ENCODE data around the gene CTBP1. TPM values are rescaled to one million over a fixed set of nuclear protein-coding genes. Genes with fewer than 3 reads are reported as not detected.

CTBP1 gene
- total and polyA plus RNA-seq, 9 of the 15 experiments (the other 6 are each of a cell fraction or from before 2014, with no cell fraction given), result 14.5 to 162 (median 68.2) TPM

DNA sequence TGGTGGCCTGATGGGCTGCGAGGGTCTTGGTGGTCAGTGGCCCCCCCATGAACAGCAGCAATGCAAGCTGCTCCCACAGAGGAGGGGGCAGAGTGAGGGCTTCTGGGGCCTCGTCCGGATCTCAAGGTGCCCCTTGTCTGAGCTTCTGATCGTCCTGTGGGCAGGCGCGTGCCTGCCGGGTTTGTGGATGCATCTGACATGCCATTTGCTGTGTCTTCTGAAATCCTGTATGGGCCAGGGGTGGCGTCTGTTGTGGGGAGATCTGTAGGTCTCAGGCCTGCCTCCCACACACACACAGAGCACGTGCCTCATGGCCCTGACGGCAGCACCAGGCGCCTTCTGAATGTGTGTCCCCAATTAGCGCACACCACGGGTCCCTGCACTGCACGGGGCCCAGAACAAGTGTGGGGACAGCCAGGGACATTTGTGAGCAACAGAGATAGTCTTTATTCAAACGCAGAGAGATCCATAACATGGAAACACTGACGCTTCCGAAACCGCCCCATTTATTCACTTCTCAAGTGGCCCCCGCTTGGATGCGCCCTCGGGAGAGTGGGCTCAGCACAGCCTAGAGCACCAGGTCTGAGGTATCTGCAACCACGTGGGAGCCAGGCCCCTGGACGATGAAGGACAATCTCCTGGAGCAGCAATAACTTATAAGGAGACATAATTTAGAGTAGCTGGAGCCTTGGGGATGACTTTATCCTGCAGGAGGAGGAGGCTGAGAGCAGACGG is 82.3 kb downstream of the CTBP1 start:
- Histone ChIP-seq H3K4me1 (replicated peaks in 1 of 2; ENCODE audit: control insufficient read depth in 2 of 2, insufficient read depth in 2 of 2, low read length in 2 of 2) (peaks cover 5 to 39% of the 10 kb centered on the region in 2 experiments; a peak in 2 of 5 replicates), H3K27ac (ENCODE audit: extremely low read depth, low read depth, low read length) (no peak overlapping the region), H3K9me3 (replicated peaks; ENCODE audit: control insufficient read depth, insufficient read depth, low read depth, low read length) (no peaks in the 10 kb centered on the region), H3K4me2 (ENCODE audit: insufficient read depth, low read length) (peak overlapping the region; percentile 87), H3K4me3 (peak overlapping the region; percentile 61; the same call in 1 of the 2 replicates), H2AFZ (ENCODE audit: low read depth, low read length) (peak overlapping the region; percentile 99), H3K9ac (ENCODE audit: insufficient read depth in 1 of 2, low read depth in 2 of 2, low read length in 2 of 2) (peak overlapping the region in 1 of 2 experiments; percentile 92; a peak in 2 of 4 replicates), H3K79me2 (ENCODE audit: control insufficient read depth, insufficient read depth, low read length) (no peaks in the 10 kb centered on the region), H4K20me1 (replicated peaks; ENCODE audit: control insufficient read depth, insufficient read depth, low read length) (no peaks in the 10 kb centered on the region), H3K36me3 (ENCODE audit: control insufficient read depth, insufficient read depth, low read length) (no peaks in the 10 kb centered on the region), H3K27me3 (ENCODE audit: control insufficient read depth in 2 of 2, insufficient read depth in 2 of 2, low read length in 2 of 2) (no peaks in the 10 kb centered on the region; a peak in 2 of 5 replicates), H3K9me1 (ENCODE audit: control insufficient read depth, insufficient read depth, low read length) (no peaks in the 10 kb centered on the region)
- ATAC-seq (peak; percentile 27), FAIRE-seq (no peak), DNase-seq (ENCODE audit: extremely low read depth in 1 of 4, low spot score in 3 of 4) (peak in 2 of 4 experiments; percentile 22 to 27)
- in situ Hi-C loops (cut with MboI) (no loop called here), intact Hi-C loops (cut with micrococcal nuclease) (loop anchor here (1.0 to 5.0 kb wide), 4 partner anchors 36 to 180 kb away; partner anchors contain the start of gene UVSSA)
- ChIA-PET CTCF (ENCODE audit: low intra/inter-chr PET ratio) (no interaction called here), POLR2A (interaction anchor here (0.6 to 0.7 kb wide), 3 partner anchors 15 to 179 kb away, joined by 3 read pairs; no protein-coding TSS in a partner anchor)
- WGBS (ENCODE audit: insufficient coverage, low coverage, missing lambda C conversion rate), result 10% methylated on average over 21 of the region's 24 CpGs
- BruUV-seq (replicated peaks), result no TSS peak
- TF ChIP-seq ZKSCAN1 (IDR thresholded peaks at IDR 0.05; ENCODE audit: low read depth, low read length) (no peak), CREM (IDR thresholded peaks at IDR 0.05; ENCODE audit: low read depth) (0 out of 2 replicates have a peak, but pooled peaks have one; percentile 44), SMARCB1 (IDR thresholded peaks at IDR 0.05; ENCODE audit: insufficient read length, low read depth) (no peak), ZNF696 (CRISPR knock-in tag; conservative IDR thresholded peaks at IDR 0.05) (no peak), NFXL1 (CRISPR knock-in tag; IDR thresholded peaks at IDR 0.05) (no peak), CREB1 (IDR thresholded peaks at IDR 0.05) (no peak), CREB1 (CRISPR knock-in tag; IDR thresholded peaks at IDR 0.05) (0 out of 2 replicates have a peak, but pooled peaks have one; percentile 16), ZNF146 (CRISPR knock-in tag; IDR thresholded peaks at IDR 0.05; ENCODE audit: unreplicated experiment) (no peak), CBFA2T3 (IDR thresholded peaks at IDR 0.05) (peak; percentile 41), BHLHE40 (IDR thresholded peaks at IDR 0.05; ENCODE audit: low read length) (peak; percentile 83)
- TF ChIP-seq, protein P1, sequence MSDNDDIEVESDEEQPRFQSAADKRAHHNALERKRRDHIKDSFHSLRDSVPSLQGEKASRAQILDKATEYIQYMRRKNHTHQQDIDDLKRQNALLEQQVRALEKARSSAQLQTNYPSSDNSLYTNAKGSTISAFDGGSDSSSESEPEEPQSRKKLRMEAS (CRISPR knock-in tag; IDR thresholded peaks at IDR 0.05), result peak; percentile 49; the same call in 1 of the 2 replicates
- TF ChIP-seq, protein P2, sequence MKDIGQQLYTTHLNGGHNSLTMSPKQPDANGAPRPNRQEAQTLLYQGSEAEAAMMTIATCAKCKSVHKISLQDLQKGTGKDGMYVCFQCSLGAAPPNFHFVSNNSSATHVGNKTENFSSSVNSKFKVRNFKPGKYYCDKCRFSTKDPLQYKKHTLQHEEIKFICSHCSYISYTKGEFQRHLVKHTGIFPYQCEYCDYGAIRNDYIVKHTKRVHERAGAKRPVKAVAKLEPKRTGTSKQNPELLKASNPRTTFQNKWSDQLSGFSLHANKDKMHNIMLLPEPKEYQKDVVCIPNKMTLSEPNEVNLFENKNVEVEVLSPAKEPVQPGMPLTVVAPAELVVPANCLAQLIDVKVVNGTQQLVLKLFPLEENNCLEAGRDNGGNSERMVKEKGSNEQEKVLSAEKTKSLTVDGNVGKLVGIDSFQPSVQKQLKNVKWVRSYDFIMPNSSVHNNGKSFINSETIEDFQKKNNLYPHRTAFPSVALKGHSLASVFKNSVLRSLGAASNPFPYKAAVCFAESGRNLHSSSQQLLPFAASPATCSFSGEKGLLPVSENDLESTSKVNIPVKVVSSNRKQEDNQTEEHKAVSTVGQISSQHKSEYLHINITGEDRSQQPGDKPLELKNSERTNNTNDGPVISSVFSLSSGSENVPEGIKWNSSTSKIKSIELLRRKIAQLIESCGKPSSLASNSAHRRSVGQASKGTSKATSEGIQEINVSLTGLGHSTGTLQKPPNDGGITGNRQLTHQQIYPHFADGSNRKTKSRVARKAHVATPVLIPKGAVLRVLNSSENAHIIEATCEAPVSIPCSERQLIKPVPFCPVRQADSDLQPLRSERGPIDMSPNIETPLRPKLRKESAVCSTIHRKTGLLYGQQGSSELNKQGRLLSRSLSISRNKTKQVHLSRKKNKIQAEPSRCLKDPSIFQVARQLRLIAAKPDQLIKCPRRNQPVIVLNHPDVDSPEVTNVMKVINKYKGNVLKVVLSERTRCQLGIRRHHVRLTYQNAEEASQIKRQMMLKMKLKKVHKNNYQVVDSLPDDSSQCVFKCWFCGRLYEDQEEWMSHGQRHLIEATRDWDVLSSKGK (CRISPR knock-in tag; IDR thresholded peaks at IDR 0.05), result no peak
- TF ChIP-seq, protein P3, sequence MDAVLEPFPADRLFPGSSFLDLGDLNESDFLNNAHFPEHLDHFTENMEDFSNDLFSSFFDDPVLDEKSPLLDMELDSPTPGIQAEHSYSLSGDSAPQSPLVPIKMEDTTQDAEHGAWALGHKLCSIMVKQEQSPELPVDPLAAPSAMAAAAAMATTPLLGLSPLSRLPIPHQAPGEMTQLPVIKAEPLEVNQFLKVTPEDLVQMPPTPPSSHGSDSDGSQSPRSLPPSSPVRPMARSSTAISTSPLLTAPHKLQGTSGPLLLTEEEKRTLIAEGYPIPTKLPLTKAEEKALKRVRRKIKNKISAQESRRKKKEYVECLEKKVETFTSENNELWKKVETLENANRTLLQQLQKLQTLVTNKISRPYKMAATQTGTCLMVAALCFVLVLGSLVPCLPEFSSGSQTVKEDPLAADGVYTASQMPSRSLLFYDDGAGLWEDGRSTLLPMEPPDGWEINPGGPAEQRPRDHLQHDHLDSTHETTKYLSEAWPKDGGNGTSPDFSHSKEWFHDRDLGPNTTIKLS (IDR thresholded peaks at IDR 0.05; ENCODE audit: borderline replicate concordance, low read depth), result 0 out of 2 replicates have a peak, but pooled peaks have one; percentile 1
- TF ChIP-seq, protein P4, sequence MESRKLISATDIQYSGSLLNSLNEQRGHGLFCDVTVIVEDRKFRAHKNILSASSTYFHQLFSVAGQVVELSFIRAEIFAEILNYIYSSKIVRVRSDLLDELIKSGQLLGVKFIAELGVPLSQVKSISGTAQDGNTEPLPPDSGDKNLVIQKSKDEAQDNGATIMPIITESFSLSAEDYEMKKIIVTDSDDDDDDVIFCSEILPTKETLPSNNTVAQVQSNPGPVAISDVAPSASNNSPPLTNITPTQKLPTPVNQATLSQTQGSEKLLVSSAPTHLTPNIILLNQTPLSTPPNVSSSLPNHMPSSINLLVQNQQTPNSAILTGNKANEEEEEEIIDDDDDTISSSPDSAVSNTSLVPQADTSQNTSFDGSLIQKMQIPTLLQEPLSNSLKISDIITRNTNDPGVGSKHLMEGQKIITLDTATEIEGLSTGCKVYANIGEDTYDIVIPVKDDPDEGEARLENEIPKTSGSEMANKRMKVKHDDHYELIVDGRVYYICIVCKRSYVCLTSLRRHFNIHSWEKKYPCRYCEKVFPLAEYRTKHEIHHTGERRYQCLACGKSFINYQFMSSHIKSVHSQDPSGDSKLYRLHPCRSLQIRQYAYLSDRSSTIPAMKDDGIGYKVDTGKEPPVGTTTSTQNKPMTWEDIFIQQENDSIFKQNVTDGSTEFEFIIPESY (CRISPR knock-in tag; IDR thresholded peaks at IDR 0.05), result peak; percentile 69

Data from K562 (cell line).